ENCODE data around the gene PHKG2.
"Not testable (repeated sequence)": the region's sequence is repeated elsewhere in the genome, so short reads cannot be mapped to it uniquely, and the experiment has no call there.

PHKG2 gene

GRCh38 chr16:30747799-30748633, at the start of gene PHKG2:
Gene PHKG2 (plus strand): TSS chr16:30748425. CDS start chr16:30748821, 396 bp downstream.
- peak; percentile 100 for DNase-seq (ENCODE audit: low read depth, low spot score)

GRCh38 chr16:30698816-30699614, 49.2 kb upstream of the PHKG2 start, which contains the start of gene SRCAP:
Gene SRCAP (plus strand): TSS chr16:30699171. CDS start chr16:30700825, 1,654 bp downstream.
- peak; percentile 85 for DNase-seq (ENCODE audit: low read depth, low spot score)

GRCh38 chr16:30699615-30700099, 48.6 kb upstream of the PHKG2 start:
- DNase-seq (ENCODE audit: low read depth, low spot score): no peak

- peak; percentile 87 for DNase-seq (ENCODE audit: low read depth, low spot score)
Observed at GRCh38 chr16:30700491-30700890, 47.7 kb upstream of the PHKG2 start.

- no peak for DNase-seq (ENCODE audit: low read depth, low spot score)
Observed at GRCh38 chr16:30700971-30701370, 47.3 kb upstream of the PHKG2 start.

GRCh38 chr16:30703071-30703470, 45.2 kb upstream of the PHKG2 start:
- DNase-seq (ENCODE audit: low read depth, low spot score): not testable (repeated sequence)

- no peak for DNase-seq (ENCODE audit: low read depth, low spot score)
Observed at GRCh38 chr16:30703971-30704370, 44.3 kb upstream of the PHKG2 start.

- DNase-seq (ENCODE audit: low read depth, low spot score): no peak
Observed at GRCh38 chr16:30706046-30706445, 42.2 kb upstream of the PHKG2 start.

GRCh38 chr16:30710971-30711370, 37.3 kb upstream of the PHKG2 start:
- no peak for DNase-seq (ENCODE audit: low read depth, low spot score)

GRCh38 chr16:30711712-30712111, 36.5 kb upstream of the PHKG2 start:
- DNase-seq (ENCODE audit: low read depth, low spot score): no peak

GRCh38 chr16:30715750-30716445, 32.3 kb upstream of the PHKG2 start:
- no peak for DNase-seq (ENCODE audit: low read depth, low spot score)

GRCh38 chr16:30720086-30720485, 28.1 kb upstream of the PHKG2 start:
- DNase-seq (ENCODE audit: low read depth, low spot score): no peak

- DNase-seq (ENCODE audit: low read depth, low spot score): no peak
Observed at GRCh38 chr16:30720694-30721093, 27.5 kb upstream of the PHKG2 start.

GRCh38 chr16:30721167-30721566, 27.1 kb upstream of the PHKG2 start:
- no peak for DNase-seq (ENCODE audit: low read depth, low spot score)

- DNase-seq (ENCODE audit: low read depth, low spot score): no peak
Observed at GRCh38 chr16:30721606-30722005, 26.6 kb upstream of the PHKG2 start.

GRCh38 chr16:30722443-30722842, 25.8 kb upstream of the PHKG2 start:
- no peak for DNase-seq (ENCODE audit: low read depth, low spot score)

- DNase-seq (ENCODE audit: low read depth, low spot score): no peak
Observed at GRCh38 chr16:30722916-30723315, 25.3 kb upstream of the PHKG2 start.

- DNase-seq (ENCODE audit: low read depth, low spot score): no peak
Observed at GRCh38 chr16:30723725-30724355, 24.4 kb upstream of the PHKG2 start.

- no peak for DNase-seq (ENCODE audit: low read depth, low spot score)
Observed at GRCh38 chr16:30724641-30725417, 23.4 kb upstream of the PHKG2 start.

GRCh38 chr16:30725418-30725792, 22.8 kb upstream of the PHKG2 start:
- no peak for DNase-seq (ENCODE audit: low read depth, low spot score)

- no peak for DNase-seq (ENCODE audit: low read depth, low spot score)
Observed at GRCh38 chr16:30728321-30728720, 19.9 kb upstream of the PHKG2 start.

Measured in astrocyte of the hippocampus (primary cell).